ENCODE results near the gene IQGAP1. TPM values are rescaled to one million over a fixed set of nuclear protein-coding genes. Genes with fewer than 3 reads are reported as not detected.

The IQGAP1 gene
- total and polyA plus RNA-seq, 2 of the 13 experiments (the other 11 are each of a cell fraction or from before 2014, with no cell fraction given), result 29.5 to 37.9 TPM

- Histone ChIP-seq H3K4me1 (ENCODE audit: insufficient read depth, low read length) (peaks cover 45% of the 10 kb centered on the region), H3K9me3 (ENCODE audit: low read length) (no peaks in the 10 kb centered on the region), H3K36me3 (replicated peaks in 1 of 2; ENCODE audit: control insufficient read depth in 1 of 2, insufficient read depth in 2 of 2, low read length in 2 of 2) (no peaks in the 10 kb centered on the region), H3K4me2 (ENCODE audit: low read depth, low read length) (no peak overlapping the region), H4K20me1 (ENCODE audit: insufficient read depth, low read length) (no peaks in the 10 kb centered on the region), H3K27ac (ENCODE audit: extremely low read length, insufficient read depth, low read length) (no peak overlapping the region), H3K4me3 (replicated peaks in 1 of 3; ENCODE audit: insufficient read depth in 1 of 3, low read depth in 2 of 3, low read length in 3 of 3) (no peak overlapping the region), H3K9ac (ENCODE audit: insufficient read depth, low read depth, low read length) (no peak overlapping the region), H2AFZ (ENCODE audit: low read length) (no peak overlapping the region), H3K79me2 (ENCODE audit: insufficient read depth, low read length) (peaks cover 2% of the 10 kb centered on the region), H3K27me3 (ENCODE audit: control insufficient read depth in 1 of 2, insufficient read depth in 2 of 2, low read length in 2 of 2) (no peaks in the 10 kb centered on the region)
- POLR2A ChIA-PET, result no interaction called here
- FAIRE-seq (no peak), DNase-seq (ENCODE audit: low spot score) (no peak), ATAC-seq (no peak)
- CTCF ChIA-PET (ENCODE audit: low intra/inter-chr PET ratio, low total read pairs), result no interaction called here
- intact Hi-C loops (cut with micrococcal nuclease; ENCODE audit: unreplicated experiment) (no loop called here), in situ Hi-C loops (cut with HindIII; ENCODE audit: extremely low pct_ligation_motif_present, low pct_unique_long_range_greater_than_20kb) (no loop called here)
- BruUV-seq (replicated peaks), result no TSS peak
- TF ChIP-seq BCL6 (CRISPR knock-in tag; IDR thresholded peaks at IDR 0.05) (no peak), ZNF207 (IDR thresholded peaks at IDR 0.05; ENCODE audit: borderline replicate concordance) (no peak)
- WGBS (ENCODE audit: low lambda C conversion rate), result 93% methylated on average over 6 of the region's 6 CpGs
Observed at GRCh38 chr15:90419738-90420406, 31.8 kb downstream of the IQGAP1 start.

GRCh38 chr15:90420451-90420850 is 32.4 kb downstream of the IQGAP1 start:
- H3K4me3 ChIP-seq (replicated peaks in 1 of 3; ENCODE audit: insufficient read depth in 1 of 3, low read depth in 2 of 3, low read length in 3 of 3), result no peak overlapping the region
- no peaks in the 10 kb centered on the region for H3K9me3 ChIP-seq (ENCODE audit: low read length)
- intact Hi-C loops (cut with micrococcal nuclease; ENCODE audit: unreplicated experiment), result no loop called here
- ATAC-seq, result no peak
- H3K9ac ChIP-seq (ENCODE audit: insufficient read depth, low read depth, low read length), result no peak overlapping the region
- H3K27me3 ChIP-seq (ENCODE audit: control insufficient read depth in 1 of 2, insufficient read depth in 2 of 2, low read length in 2 of 2), result no peaks in the 10 kb centered on the region
- H3K27ac ChIP-seq (ENCODE audit: extremely low read length, insufficient read depth, low read length), result no peak overlapping the region
- DNase-seq (ENCODE audit: low spot score), result no peak
- in situ Hi-C loops (cut with HindIII; ENCODE audit: extremely low pct_ligation_motif_present, low pct_unique_long_range_greater_than_20kb), result no loop called here
- BruUV-seq (replicated peaks), result no TSS peak
- TF ChIP-seq ZNF3 (CRISPR knock-in tag; IDR thresholded peaks at IDR 0.05) (no peak), ZNF710 (CRISPR knock-in tag; IDR thresholded peaks at IDR 0.05; ENCODE audit: borderline replicate concordance) (no peak), AKNA (CRISPR knock-in tag; IDR thresholded peaks at IDR 0.05; ENCODE audit: borderline replicate concordance) (no peak), SAP130 (CRISPR knock-in tag; IDR thresholded peaks at IDR 0.05; ENCODE audit: low read depth) (no peak), ZKSCAN8 (CRISPR knock-in tag; IDR thresholded peaks at IDR 0.05; ENCODE audit: borderline replicate concordance) (no peak), ZSCAN20 (CRISPR knock-in tag; IDR thresholded peaks at IDR 0.05; ENCODE audit: borderline replicate concordance) (no peak), CHD2 (IDR thresholded peaks at IDR 0.05; ENCODE audit: low read depth, low read length) (no peak), GABPB1 (CRISPR knock-in tag; IDR thresholded peaks at IDR 0.05) (no peak)
- peaks cover 2% of the 10 kb centered on the region for H3K79me2 ChIP-seq (ENCODE audit: insufficient read depth, low read length)
- no peaks in the 10 kb centered on the region for H4K20me1 ChIP-seq (ENCODE audit: insufficient read depth, low read length)
- FAIRE-seq, result no peak
- POLR2A ChIA-PET, result no interaction called here
- peaks cover 50% of the 10 kb centered on the region for H3K4me1 ChIP-seq (ENCODE audit: insufficient read depth, low read length)
- no peak overlapping the region for H3K4me2 ChIP-seq (ENCODE audit: low read depth, low read length)
- no peaks in the 10 kb centered on the region for H3K36me3 ChIP-seq (replicated peaks in 1 of 2; ENCODE audit: control insufficient read depth in 1 of 2, insufficient read depth in 2 of 2, low read length in 2 of 2)
- CTCF ChIA-PET (ENCODE audit: low intra/inter-chr PET ratio, low total read pairs), result no interaction called here
- H2AFZ ChIP-seq (ENCODE audit: low read length), result no peak overlapping the region
- WGBS (ENCODE audit: low lambda C conversion rate), result 100% methylated on average over 1 of the region's 1 CpG

Data from HepG2 (cell line).